K562 (cell line): ENCODE measurements around the gene INVS. TPM values are rescaled to one million over a fixed set of nuclear protein-coding genes. Genes with fewer than 3 reads are reported as not detected.

Experiments
- ATAC-seq: fragments of 200-7000 bp; cut with Tn5 transposase; 3 replicates; pipeline ENCODE4 v1.9.1; 2020; ENCODE audit warnings: moderate library complexity
- BruUV-seq: library from RNA; stranded (reverse); fragments of 400-500 nt; replicated peaks from 2 replicates; lab custom pipeline; 2021; lab: Mats Ljungman, UMichigan
- CTCF ChIA-PET: fragments of 300-600 bp; formaldehyde crosslinking; extraction: SDS; loops from one replicate; lab custom pipeline; 2021; ENCODE audit warnings: low intra/inter-chr PET ratio; lab: Yijun Ruan, JAX
- POLR2A ChIA-PET: fragments of 300-600, 350-650 bp; sonication (Branson Sonifier 250); formaldehyde crosslinking; extraction: SDS; loops from one replicate; lab custom pipeline; 2021; ENCODE audit warnings: antibody characterized with exemption, inconsistent platforms; lab: Yijun Ruan, JAX
- DNase-seq, 4 experiments: peaks; one replicate each; pipeline versions ENCODE4 v3.0.0 to v3.0.0-alpha.2; 2011 to 2018; ENCODE audit warnings: low spot score in 3 of 4, mixed read lengths in 3 of 4; ENCODE audit errors: extremely low read depth in 1 of 4
- FAIRE-seq: peaks from 2 replicates; lab custom pipeline; 2011; peaks lifted over from hg19 to GRCh38; lab: Jason Lieb, UNC
- H2AFZ ChIP-seq: 2 replicates; pipeline ENCODE4 v1.6.0; 2011; ENCODE audit warnings: low read depth, low read length, control low read depth, inconsistent platforms
- H3K27ac ChIP-seq: fragments of 200-600 bp; 3 replicates; pipeline ENCODE4 v1.8.0; 2011; ENCODE audit warnings: low read depth, mild to moderate bottlenecking, control low read depth, inconsistent platforms, low read length, moderate library complexity, mixed read lengths; ENCODE audit errors: extremely low read depth
- H3K27me3 ChIP-seq, 2 experiments: fragments of 300-600 bp in 1 of 2; 2 replicates in 1 of 2; 3 replicates in 1 of 2; pipeline versions ENCODE4 v1.6.0 to v1.8.0; 2011; ENCODE audit warnings: inconsistent platforms in 2 of 2, low read length in 2 of 2, mild to moderate bottlenecking in 1 of 2, mixed read lengths in 1 of 2, moderate library complexity in 1 of 2; ENCODE audit not compliant: control insufficient read depth in 2 of 2, insufficient read depth in 2 of 2
- H3K36me3 ChIP-seq: fragments of 300-600 bp; 3 replicates; pipeline ENCODE4 v1.8.0; 2011; ENCODE audit warnings: mild to moderate bottlenecking, low read length, inconsistent platforms; ENCODE audit not compliant: control insufficient read depth, insufficient read depth
- H3K4me1 ChIP-seq, 2 experiments: fragments of 200-600 bp in 1 of 2; replicated peaks in 1 of 2; 2 replicates in 1 of 2; 3 replicates in 1 of 2; pipeline versions ENCODE4 v1.5.1 to v1.8.0; 2011; ENCODE audit warnings: inconsistent platforms in 2 of 2, low read length in 2 of 2, mild to moderate bottlenecking in 1 of 2, mixed read lengths in 1 of 2, moderate library complexity in 1 of 2; ENCODE audit not compliant: control insufficient read depth in 2 of 2, insufficient read depth in 2 of 2
- H3K4me2 ChIP-seq: 2 replicates; pipeline ENCODE4 v1.6.1; 2011; ENCODE audit warnings: low read length, control low read depth, inconsistent platforms, mixed read lengths; ENCODE audit not compliant: insufficient read depth
- H3K4me3 ChIP-seq: fragments of 200-600 bp; sonication (generic), shearing (Covaris generic); 2 replicates; pipeline ENCODE4 v1.5.1; 2016; ENCODE audit warnings: control low read depth, inconsistent platforms
- H3K79me2 ChIP-seq: fragments of 200-600 bp; 3 replicates; pipeline ENCODE4 v1.8.0; 2011; ENCODE audit warnings: low read length, inconsistent platforms; ENCODE audit not compliant: control insufficient read depth, insufficient read depth
- H3K9ac ChIP-seq, 2 experiments: 2 replicates each; pipeline versions ENCODE4 v1.6.0 to v1.6.1; 2011; ENCODE audit warnings: low read depth in 2 of 2, low read length in 2 of 2, control low read depth in 1 of 2, inconsistent platforms in 1 of 2, mild to moderate bottlenecking in 1 of 2, mixed read lengths in 1 of 2; ENCODE audit not compliant: insufficient read depth in 1 of 2
- H3K9me1 ChIP-seq: one replicate; pipeline ENCODE4 v1.6.0; 2011; ENCODE audit warnings: inconsistent platforms, mild to moderate bottlenecking, low read length, moderate library complexity; ENCODE audit not compliant: control insufficient read depth, insufficient read depth
- H3K9me3 ChIP-seq: replicated peaks from 2 replicates; pipeline ENCODE4 v1.5.1; 2011; ENCODE audit warnings: low read depth, low read length, inconsistent platforms; ENCODE audit not compliant: control insufficient read depth, insufficient read depth
- H4K20me1 ChIP-seq: replicated peaks from 2 replicates; pipeline ENCODE4 v1.6.1; 2011; ENCODE audit warnings: low read length, inconsistent platforms, mixed read lengths; ENCODE audit not compliant: control insufficient read depth, insufficient read depth
- DNMT1 ChIP-seq: fragments of 450-650 bp; IDR thresholded peaks from 2 replicates; pipeline ENCODE4 v1.6.1; 2016; ENCODE audit warnings: antibody characterized with exemption, mild to moderate bottlenecking
- EGR1 ChIP-seq: fragments of 450-650 bp; conservative IDR thresholded peaks from 2 replicates; pipeline ENCODE4 v1.6.1; 2017; ENCODE audit warnings: mild to moderate bottlenecking
- HCFC1 ChIP-seq: IDR thresholded peaks from 2 replicates; pipeline ENCODE4 v1.6.1; 2012; ENCODE audit warnings: low read depth, low read length, improper control_type of control experiment
- RBM17 ChIP-seq: fragments of 200-400 bp; formaldehyde crosslinking; IDR thresholded peaks from 2 replicates; pipeline ENCODE4 v1.6.1; 2017; ENCODE audit warnings: low read depth, mild to moderate bottlenecking, low read length, borderline replicate concordance
- RFX5 ChIP-seq: IDR thresholded peaks from 2 replicates; pipeline ENCODE4 v1.6.1; 2011; ENCODE audit warnings: low read depth, mild to moderate bottlenecking, improper control_type of control experiment, low read length
- ZBTB1 ChIP-seq: sonication (generic); formaldehyde crosslinking; IDR thresholded peaks from 2 replicates; pipeline ENCODE4 v1.8.1; 2023; ENCODE audit warnings: missing genetic modification reagents, low read depth, mild to moderate bottlenecking, borderline replicate concordance
- ZNF324 ChIP-seq: fragments of 250-450 bp; sonication (Bioruptor Pico); IDR thresholded peaks from 2 replicates; pipeline ENCODE4 v1.4.0; 2020; ENCODE audit warnings: mild to moderate bottlenecking
- ZNF408 ChIP-seq: fragments of 250-450 bp; sonication (Bioruptor Pico); IDR thresholded peaks from 2 replicates; pipeline ENCODE4 v1.4.0; 2020; ENCODE audit warnings: low read depth, mild to moderate bottlenecking, moderate library complexity
- WGBS: fragments of 100-300 bp; shearing (Covaris generic); methylation state at CpG from one replicate; pipeline ENCODE4 v1.1.6; 2016; ENCODE audit warnings: low coverage, mixed read lengths; ENCODE audit not compliant: insufficient coverage; ENCODE audit errors: missing lambda C conversion rate; 5-methylcytosine and 5-hydroxymethylcytosine counted together
- in situ Hi-C: fragments of 300-500 bp; cut with MboI; formaldehyde crosslinking; loops from 4 replicates; pipeline ENCODE4 v1.15.0; 2018; ENCODE audit warnings: inconsistent platforms, mixed read lengths
- intact Hi-C: fragments of 100-400 bp; cut with micrococcal nuclease; formaldehyde crosslinking; loops from 2 replicates; pipeline ENCODE4 v1.14.2; 2022
- polyA plus RNA-seq, 8 experiments: library from polyadenylated mRNA; depleted of rRNA in 4 of 8; stranded (reverse) in 5 of 8; unstranded in 3 of 8; fragments of >200 nt; fragmentation: Nextera tagmentation in 2 of 8; fragmentation: Illumina TruSeq in 1 of 8; extraction: Ambion mirVana in 2 of 8; extraction: Trizol in 1 of 8; gene quantifications; 2 replicates each; pipeline versions ENCODE4 v1.2.1 to v1.2.3, GENCODE V29; 2011 to 2014; ENCODE audit warnings: inconsistent platforms in 1 of 8, missing spikeins in 1 of 8
- total RNA-seq, 7 experiments: library from RNA; depleted of rRNA in 6 of 7; stranded (reverse); fragments of >200 nt in 6 of 7; fragmentation: Illumina TruSeq in 2 of 7; extraction: Trizol in 2 of 7; gene quantifications; 2 replicates each; pipeline versions ENCODE4 v1.2.1 to v1.2.3, GENCODE V29; 2011 to 2021; ENCODE audit warnings: low replicate concordance in 1 of 7

INVS gene
- total and polyA plus RNA-seq, 9 of the 15 experiments (the other 6 are each of a cell fraction or from before 2014, with no cell fraction given): 0.77 to 18.5 (median 10.0) TPM

DNA sequence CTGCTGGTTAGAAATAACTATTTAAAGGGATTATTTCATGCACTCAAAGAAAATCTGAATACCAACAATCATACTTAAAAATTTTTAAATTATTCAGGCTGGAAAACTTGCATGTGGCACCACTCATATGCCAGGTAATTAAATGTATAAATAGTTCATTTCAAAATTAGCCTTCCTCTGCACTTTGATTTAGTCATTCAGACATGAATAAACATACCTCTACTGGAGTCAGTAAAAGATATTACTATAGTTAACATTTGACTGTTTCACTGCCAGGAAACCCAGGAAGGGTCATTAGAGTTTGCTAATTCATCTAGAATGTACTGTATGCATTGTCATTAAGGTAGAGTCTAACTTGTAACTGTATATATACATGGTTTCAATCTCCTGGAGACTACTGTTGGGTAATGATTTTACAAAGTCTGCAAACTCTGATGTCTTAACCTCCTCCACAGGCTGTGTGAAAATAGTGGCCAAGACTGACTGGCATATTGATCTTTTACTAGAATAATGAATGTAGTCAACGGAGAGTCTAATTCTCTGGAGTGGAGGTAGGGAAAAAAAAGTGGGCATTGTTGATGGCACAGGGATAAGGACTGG is 210.0 kb downstream of the INVS start (continued):
- no peak for TF ChIP-seq EGR1

DNA sequence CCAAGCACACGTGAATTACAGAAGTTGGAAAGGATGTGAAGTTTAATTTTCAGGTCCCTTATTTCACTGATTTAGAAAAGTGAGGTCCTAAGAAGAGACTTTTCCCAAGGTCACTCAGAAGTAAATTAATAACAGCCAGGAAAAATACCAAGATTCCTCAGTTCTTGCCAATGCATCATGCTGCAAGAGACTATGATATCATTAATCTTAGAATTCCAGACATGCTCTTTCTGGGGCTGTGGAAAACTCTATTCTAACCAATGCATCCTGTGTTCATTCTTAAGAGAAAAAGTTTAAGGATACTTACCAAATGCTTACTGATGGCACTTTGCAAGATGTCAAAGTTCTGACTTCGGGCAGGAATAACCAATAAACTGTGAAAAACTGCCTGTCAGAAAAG is 210.9 kb downstream of the INVS start:
- WGBS: 85% methylated on average over 2 of the region's 2 CpGs

More for the DNA sequence above, 210.9 kb downstream of the INVS start:
- H3K4me3 ChIP-seq: no peak overlapping the region
- TF ChIP-seq RFX5 (no peak), DNMT1 (no peak), HCFC1 (no peak), ZNF324 (CRISPR knock-in tag) (no peak), RBM17 (no peak), ZNF408 (CRISPR knock-in tag) (no peak), ZBTB1 (no peak)
- H3K79me2 ChIP-seq: peaks cover 45% of the 10 kb centered on the region
- BruUV-seq: no TSS peak
- H3K27ac ChIP-seq: no peak overlapping the region
- H3K27me3 ChIP-seq: no peaks in the 10 kb centered on the region
- no peak for ATAC-seq
- H3K36me3 ChIP-seq: peaks cover 88% of the 10 kb centered on the region
- H3K9me1 ChIP-seq: no peaks in the 10 kb centered on the region
- H2AFZ ChIP-seq: no peak overlapping the region
- no peak for FAIRE-seq
- intact Hi-C loops: no loop called here
- no peaks in the 10 kb centered on the region for H3K9me3 ChIP-seq
- in situ Hi-C loops: loop anchor here (10.0 kb wide), 1 partner anchor 285 kb away; no protein-coding TSS in a partner anchor
- ChIA-PET POLR2A (interaction anchor here (0.9 kb wide), 1 partner anchor 15 kb away, joined by 3 read pairs; no protein-coding TSS in a partner anchor), CTCF (no interaction called here)
- no peak overlapping the region for H3K4me2 ChIP-seq
- no peaks in the 10 kb centered on the region for H3K4me1 ChIP-seq
- DNase-seq: no peak
- H3K9ac ChIP-seq: no peak overlapping the region
- H4K20me1 ChIP-seq: no peaks in the 10 kb centered on the region
